ENCODE results near the gene C19orf85. TPM values are rescaled to one million over a fixed set of nuclear protein-coding genes. Genes with fewer than 3 reads are reported as not detected.
"Not testable (repeated sequence)": the region's sequence is repeated elsewhere in the genome, so short reads cannot be mapped to it uniquely, and the experiment has no call there.

C19orf85 gene
- total and polyA plus RNA-seq, 4 experiments from 2014 or later: not detected

- ChIA-PET POLR2A (ENCODE audit: partially characterized antibody) (no interaction called here), CTCF (ENCODE audit: partially characterized antibody) (no interaction called here)
- no peak overlapping the region for H3K27ac ChIP-seq (ENCODE audit: low read depth, low read length)
- H3K4me3 ChIP-seq (ENCODE audit: low read length in 2 of 2): no peak overlapping the region
- Mint-ChIP-seq H3K9me3 (peaks cover 0 to 3% (median 0%) of the 10 kb centered on the region in 8 donors), H3K4me1 (peaks cover 0 to 2% (median under 1%) of the 10 kb centered on the region in 4 donors), H3K27ac (no peak overlapping the region), H3K36me3 (peaks cover 0 to 6% of the 10 kb centered on the region in 2 donors), H3K4me3 (no peak overlapping the region), H3K27me3 (peaks cover 27 to 40% of the 10 kb centered on the region in 2 donors)
- H3K9me3 ChIP-seq (ENCODE audit: control insufficient read depth in 1 of 2, low read length in 2 of 2): no peaks in the 10 kb centered on the region
- no peaks in the 10 kb centered on the region for H3K4me1 ChIP-seq (ENCODE audit: insufficient read depth, low read length)
- no peak for DNase-seq
- intact Hi-C loops (cut with micrococcal nuclease): no loop called here
- H3K36me3 ChIP-seq (ENCODE audit: insufficient read depth, low read length): no peaks in the 10 kb centered on the region
- peaks cover 6% of the 10 kb centered on the region for H3K27me3 ChIP-seq (ENCODE audit: insufficient read depth, low read length)
These were observed 32.2 kb downstream of the C19orf85 start for GRCh38 chr19:55432241-55432959.

DNA sequence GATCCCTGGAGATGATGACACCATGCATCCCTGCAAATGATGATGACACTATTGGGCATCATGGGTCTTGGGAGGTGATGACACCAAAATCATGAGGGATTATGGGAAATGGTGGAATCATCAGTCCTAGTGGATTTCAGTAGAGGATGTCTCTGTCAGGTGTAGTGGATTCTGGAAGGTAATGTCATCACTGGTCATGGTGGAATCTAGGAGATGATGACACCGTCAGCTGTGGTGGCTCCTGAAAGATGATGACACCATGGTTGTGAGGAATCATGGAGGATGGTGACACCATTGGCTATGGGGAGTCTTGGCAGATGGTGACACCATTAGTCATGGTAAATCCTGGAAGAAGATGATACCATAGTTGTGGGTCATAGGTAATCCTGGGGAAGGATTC is 33.4 kb downstream of the C19orf85 start:
- no peak overlapping the region for H3K4me3 ChIP-seq (ENCODE audit: low read length in 2 of 2)
- H3K27me3 ChIP-seq (ENCODE audit: insufficient read depth, low read length): peaks cover 6% of the 10 kb centered on the region
- H3K4me1 Mint-ChIP-seq: peaks cover 0 to 2% (median under 1%) of the 10 kb centered on the region in 4 donors
- H3K36me3 ChIP-seq (ENCODE audit: insufficient read depth, low read length): no peaks in the 10 kb centered on the region
- no peak overlapping the region for H3K27ac ChIP-seq (ENCODE audit: low read depth, low read length)
- ChIA-PET POLR2A (ENCODE audit: partially characterized antibody) (no interaction called here), CTCF (ENCODE audit: partially characterized antibody) (no interaction called here)
- no peaks in the 10 kb centered on the region for H3K9me3 ChIP-seq (ENCODE audit: control insufficient read depth in 1 of 2, low read length in 2 of 2)
- peaks cover 0 to 3% (median 0%) of the 10 kb centered on the region in 8 donors for H3K9me3 Mint-ChIP-seq
- DNase-seq: no peak
- no peaks in the 10 kb centered on the region for H3K4me1 ChIP-seq (ENCODE audit: insufficient read depth, low read length)
- H3K36me3 Mint-ChIP-seq: peaks cover 0 to 6% of the 10 kb centered on the region in 2 donors
- intact Hi-C loops (cut with micrococcal nuclease): no loop called here
- peaks cover 18 to 30% of the 10 kb centered on the region in 2 donors for H3K27me3 Mint-ChIP-seq
- no peak overlapping the region for H3K27ac Mint-ChIP-seq
- H3K4me3 Mint-ChIP-seq: no peak overlapping the region

- H3K36me3 ChIP-seq (ENCODE audit: insufficient read depth, low read length): no peaks in the 10 kb centered on the region
- intact Hi-C loops (cut with micrococcal nuclease): no loop called here
- peaks cover 7 to 19% of the 10 kb centered on the region in 2 donors for H3K27me3 Mint-ChIP-seq
- ChIA-PET POLR2A (ENCODE audit: partially characterized antibody) (no interaction called here), CTCF (ENCODE audit: partially characterized antibody) (interaction anchor here (0.6 to 1.2 kb wide), 2 partner anchors 134 to 296 kb away, joined by 3 read pairs; no protein-coding TSS in a partner anchor)
- H3K4me1 Mint-ChIP-seq: peaks cover 5 to 11% (median 7%) of the 10 kb centered on the region in 4 donors
- H3K9me3 Mint-ChIP-seq: peaks cover 0 to 3% (median 0%) of the 10 kb centered on the region in 8 donors
- H3K9me3 ChIP-seq (ENCODE audit: control insufficient read depth in 1 of 2, low read length in 2 of 2): no peaks in the 10 kb centered on the region
- H3K4me3 ChIP-seq (ENCODE audit: low read length in 2 of 2): no peak overlapping the region
- peaks cover 0 to 1% of the 10 kb centered on the region in 2 donors for H3K36me3 Mint-ChIP-seq
- no peak overlapping the region for H3K4me3 Mint-ChIP-seq
- no peaks in the 10 kb centered on the region for H3K27me3 ChIP-seq (ENCODE audit: insufficient read depth, low read length)
- peaks cover 13% of the 10 kb centered on the region for H3K4me1 ChIP-seq (ENCODE audit: insufficient read depth, low read length)
- no peak for DNase-seq
- no peak overlapping the region for H3K27ac ChIP-seq (ENCODE audit: low read depth, low read length)
- no peak overlapping the region for H3K27ac Mint-ChIP-seq
These were observed 38.5 kb downstream of the C19orf85 start for GRCh38 chr19:55426042-55426441.

DNA sequence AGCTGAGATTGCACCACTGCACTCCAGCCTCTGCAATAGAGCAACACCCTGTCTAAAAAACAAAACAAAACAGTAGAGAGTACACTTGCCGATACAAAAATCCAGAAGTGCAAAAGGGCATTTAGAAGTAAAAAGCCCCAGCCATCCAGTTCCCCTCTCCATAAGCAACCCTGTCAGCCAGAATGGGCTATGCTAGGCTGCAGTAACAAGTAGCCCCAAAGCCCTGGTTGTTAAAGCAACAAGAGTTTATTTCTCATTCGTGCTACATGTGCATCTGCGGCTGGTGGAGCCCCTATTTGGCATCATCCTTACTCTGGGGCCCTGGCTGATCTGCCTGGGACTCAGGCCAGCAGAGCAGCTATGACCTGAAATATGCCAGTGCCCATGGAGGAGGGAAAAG is 40.0 kb downstream of the C19orf85 start:
- no peaks in the 10 kb centered on the region for H3K9me3 ChIP-seq (ENCODE audit: control insufficient read depth in 1 of 2, low read length in 2 of 2)
- Mint-ChIP-seq H3K27me3 (peaks cover 4 to 12% of the 10 kb centered on the region in 2 donors), H3K36me3 (no peaks in the 10 kb centered on the region), H3K4me3 (no peak overlapping the region), H3K4me1 (peaks cover 9 to 22% (median 14%) of the 10 kb centered on the region in 4 donors), H3K27ac (peak overlapping the region in 1 of 7 donors; percentile 64), H3K9me3 (peaks cover 0 to 3% (median 0%) of the 10 kb centered on the region in 8 donors)
- no peaks in the 10 kb centered on the region for H3K27me3 ChIP-seq (ENCODE audit: insufficient read depth, low read length)
- no peak overlapping the region for H3K27ac ChIP-seq (ENCODE audit: low read depth, low read length)
- ChIA-PET CTCF (ENCODE audit: partially characterized antibody) (no interaction called here), POLR2A (ENCODE audit: partially characterized antibody) (no interaction called here)
- no peak for DNase-seq
- H3K36me3 ChIP-seq (ENCODE audit: insufficient read depth, low read length): no peaks in the 10 kb centered on the region
- peaks cover 21% of the 10 kb centered on the region for H3K4me1 ChIP-seq (ENCODE audit: insufficient read depth, low read length)
- no peak overlapping the region for H3K4me3 ChIP-seq (ENCODE audit: low read length in 2 of 2)
- intact Hi-C loops (cut with micrococcal nuclease): no loop called here

DNA sequence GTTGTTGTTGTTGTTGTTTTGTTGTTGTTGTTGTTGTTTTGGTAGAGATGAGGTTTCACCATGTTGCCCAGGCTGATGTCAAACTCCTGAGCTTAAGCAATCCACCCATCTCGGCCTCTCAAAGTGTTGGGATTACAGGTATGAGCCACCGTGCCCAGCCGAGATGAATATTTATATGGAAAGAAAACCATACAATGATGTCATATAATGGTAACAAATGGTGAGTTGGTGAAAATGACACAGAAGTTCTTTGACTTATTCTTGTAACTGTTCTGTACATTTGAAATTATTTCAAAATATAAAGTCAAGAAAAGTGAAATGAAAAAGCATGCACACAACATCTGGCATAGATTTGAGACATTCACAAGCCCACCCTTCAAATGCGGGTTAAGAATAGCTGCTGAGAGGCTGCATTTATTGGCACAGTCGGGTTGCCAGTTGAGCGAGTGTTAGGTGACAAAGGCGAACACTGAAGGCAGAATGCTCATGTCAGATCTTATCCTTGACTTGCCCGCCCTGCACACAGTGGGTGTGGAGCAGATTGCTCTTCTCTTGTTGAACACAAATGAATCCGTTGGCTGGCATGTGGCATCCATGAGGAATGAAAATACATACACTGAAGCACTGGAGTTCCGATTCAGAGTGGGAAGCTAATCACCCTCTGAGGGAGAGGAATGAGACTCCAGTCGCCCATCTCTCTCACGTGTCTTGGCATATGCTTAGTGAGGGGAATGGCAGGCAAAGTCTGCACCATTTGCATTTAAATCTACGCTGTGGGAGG is 41.1 kb downstream of the C19orf85 start:
- no peaks in the 10 kb centered on the region for H3K27me3 ChIP-seq (ENCODE audit: insufficient read depth, low read length)
- ChIA-PET CTCF (ENCODE audit: partially characterized antibody) (interaction anchor here (0.6 kb wide), 1 partner anchor 294 kb away, joined by 3 read pairs; no protein-coding TSS in a partner anchor), POLR2A (ENCODE audit: partially characterized antibody) (interaction anchor here (0.9 kb wide), 1 partner anchor 162 kb away, joined by 3 read pairs; no protein-coding TSS in a partner anchor)
- H3K4me1 ChIP-seq (ENCODE audit: insufficient read depth, low read length): peaks cover 23% of the 10 kb centered on the region
- intact Hi-C loops (cut with micrococcal nuclease): no loop called here
- H3K36me3 Mint-ChIP-seq: no peaks in the 10 kb centered on the region
- peaks cover 9 to 23% (median 15%) of the 10 kb centered on the region in 4 donors for H3K4me1 Mint-ChIP-seq
- H3K4me3 Mint-ChIP-seq: no peak overlapping the region
- no peak overlapping the region for H3K27ac ChIP-seq (ENCODE audit: low read depth, low read length)
- H3K27me3 Mint-ChIP-seq: peaks cover 2 to 6% of the 10 kb centered on the region in 2 donors
- no peak overlapping the region for H3K27ac Mint-ChIP-seq
- peaks cover 0 to 3% (median 0%) of the 10 kb centered on the region in 8 donors for H3K9me3 Mint-ChIP-seq
- H3K4me3 ChIP-seq (ENCODE audit: low read length in 2 of 2): no peak overlapping the region
- no peaks in the 10 kb centered on the region for H3K36me3 ChIP-seq (ENCODE audit: insufficient read depth, low read length)
- no peak for DNase-seq
- no peaks in the 10 kb centered on the region for H3K9me3 ChIP-seq (ENCODE audit: control insufficient read depth in 1 of 2, low read length in 2 of 2)

- intact Hi-C loops (cut with micrococcal nuclease); H3K27me3 Mint-ChIP-seq; H3K9me3 ChIP-seq (ENCODE audit: control insufficient read depth in 1 of 2, low read length in 2 of 2); H3K27me3 ChIP-seq (ENCODE audit: insufficient read depth, low read length); H3K36me3 ChIP-seq (ENCODE audit: insufficient read depth, low read length); H3K9me3 Mint-ChIP-seq; H3K4me3 ChIP-seq (ENCODE audit: low read length in 2 of 2); H3K27ac ChIP-seq (ENCODE audit: low read depth, low read length); H3K36me3 Mint-ChIP-seq: not testable (repeated sequence)
- Mint-ChIP-seq H3K4me3 (peak overlapping the region; percentile 20 to 74 (median 63)), H3K27ac (peak overlapping the region; percentile 69 to 92 (median 83)), H3K4me1 (peaks cover 9 to 29% (median 20%) of the 10 kb centered on the region in 4 donors)
- peak; percentile 40 to 78 (median 56) for DNase-seq
- ChIA-PET POLR2A (ENCODE audit: partially characterized antibody) (interaction anchor here (0.9 to 1.9 kb wide), 3 partner anchors 13 to 37 kb away, joined by 3 to 10 read pairs (median 4); partner anchors contain the start of genes TMEM238 and UBE2S), CTCF (ENCODE audit: partially characterized antibody) (interaction anchor here (1.1 to 6.3 kb wide), 3 partner anchors 37 to 281 kb away, joined by 3 to 41 read pairs (median 9); partner anchors contain the start of gene TMEM238)
- H3K4me1 ChIP-seq (ENCODE audit: insufficient read depth, low read length): peaks cover 25% of the 10 kb centered on the region
These were observed 43.3 kb downstream of the C19orf85 start for GRCh38 chr19:55421281-55421680.

Measured in CD4-positive, alpha-beta memory T cell (primary cell).